T-cell (primary cell): Measurements from ENCODE around the gene MYO1D. TPM values are rescaled to one million over a fixed set of nuclear protein-coding genes. Genes with fewer than 3 reads are reported as not detected.

ENCODE experiments used
- ATAC-seq, 4 experiments: fragments of 200-7000 bp in 3 of 4; fragments of 150-1000 bp in 1 of 4; cut with Tn5 transposase; replicated peaks in 1 of 4; 1 replicate in 3 of 4; 2 replicates in 1 of 4; pipeline ENCODE4 v1.10.0; 2021; ENCODE audit warnings: moderate library complexity in 3 of 4, mild to moderate bottlenecking in 2 of 4, moderate number of reproducible peaks in 1 of 4
- CTCF ChIA-PET, 2 donors: fragments of 300-600 bp; sonication (Branson Sonifier 250); formaldehyde crosslinking; loops; one replicate each; lab custom pipeline; 2022; ENCODE audit warnings: antibody characterized with exemption in 2 of 2; lab: Charles Lee
- POLR2A ChIA-PET, 2 donors: fragments of 300-600 bp; sonication (Branson Sonifier 250); formaldehyde crosslinking; loops; one replicate each; lab custom pipeline; 2022; ENCODE audit warnings: antibody characterized with exemption in 2 of 2; lab: Charles Lee
- DNase-seq, 35 experiments: peaks; one replicate each; pipeline versions ENCODE4 v3.0.0 to v3.0.0-alpha.2; 2013 to 2023
- H3K27ac ChIP-seq: one replicate; pipeline ENCODE4 v1.5.1; 2013; ENCODE audit warnings: low read length
- H3K27me3 ChIP-seq, 2 experiments: replicated peaks in 1 of 2; 1 replicate in 1 of 2; 2 replicates in 1 of 2; pipeline versions ENCODE4 v1.6.1 to v1.7.0; 2013; ENCODE audit warnings: low read length in 1 of 2, mixed read lengths in 1 of 2; ENCODE audit not compliant: control insufficient read depth in 2 of 2, insufficient read depth in 2 of 2; ENCODE audit errors: extremely low read depth in 1 of 2
- H3K36me3 ChIP-seq, 2 donors: 1 replicate in 1 of 2; 2 replicates in 1 of 2; pipeline versions ENCODE4 v1.6.1 to v1.7.0; 2013; ENCODE audit warnings: low read length in 1 of 2; ENCODE audit not compliant: control insufficient read depth in 2 of 2, insufficient read depth in 1 of 2; ENCODE audit errors: extremely low read depth in 1 of 2
- H3K4me1 ChIP-seq, 2 experiments: 1 replicate in 1 of 2; 2 replicates in 1 of 2; pipeline versions ENCODE4 v1.6.1 to v1.7.0; 2013; ENCODE audit warnings: low read length in 2 of 2, mixed read lengths in 1 of 2; ENCODE audit not compliant: insufficient read depth in 2 of 2, control insufficient read depth in 1 of 2; ENCODE audit errors: extremely low read depth in 1 of 2
- H3K4me3 ChIP-seq, 2 donors: 1 replicate in 1 of 2; 2 replicates in 1 of 2; pipeline versions ENCODE4 v1.5.1 to v1.7.0; 2013; ENCODE audit warnings: mild to moderate bottlenecking in 2 of 2, low read length in 1 of 2, moderate library complexity in 1 of 2; ENCODE audit not compliant: control insufficient read depth in 1 of 2; ENCODE audit errors: extremely low read depth in 1 of 2
- H3K9me3 ChIP-seq: 2 replicates; pipeline ENCODE4 v1.7.0; 2013
- H3K27ac Mint-ChIP-seq, 2 donors: one replicate each; pipeline ENCODE4 v1.8.0; 2020 to 2021; ENCODE audit warnings: mild to moderate bottlenecking in 2 of 2, mixed read lengths in 2 of 2
- H3K27me3 Mint-ChIP-seq, 2 donors: one replicate each; pipeline ENCODE4 v1.8.0; 2021 to 2022; ENCODE audit warnings: mixed read lengths in 2 of 2
- H3K36me3 Mint-ChIP-seq: one replicate; pipeline ENCODE4 v1.8.0; 2021; ENCODE audit warnings: mixed read lengths
- H3K4me1 Mint-ChIP-seq, 3 donors: one replicate each; pipeline ENCODE4 v1.8.0; 2020 to 2022; ENCODE audit warnings: mixed read lengths in 3 of 3, mild to moderate bottlenecking in 1 of 3
- H3K4me3 Mint-ChIP-seq, 3 donors: one replicate each; pipeline ENCODE4 v1.8.0; 2020 to 2022; ENCODE audit warnings: mild to moderate bottlenecking in 3 of 3, mixed read lengths in 3 of 3, moderate library complexity in 3 of 3
- H3K9me3 Mint-ChIP-seq, 3 donors: one replicate each; pipeline ENCODE4 v1.8.0; 2020 to 2022; ENCODE audit warnings: mixed read lengths in 3 of 3
- WGBS: methylation state at CpG from one replicate; pipeline ENCODE4 v1.1.5; 2013; ENCODE audit warnings: missing lambda C conversion rate; ENCODE audit not compliant: insufficient coverage; 5-methylcytosine and 5-hydroxymethylcytosine counted together
- total RNA-seq, 35 experiments: library from RNA in 6 of 35; stranded (reverse) in 6 of 35; fragments of 120-200 nt in 1 of 35; gene quantifications; one replicate each; pipeline versions ENCODE4 v1.2.1 to v1.2.4 and lab custom pipeline; 2013 to 2026

The MYO1D gene
- total RNA-seq, 5 donors from 2014 or later (not counting 1 experiment from before 2014, with no cell fraction given), result 8.3 to 11.1 (median 9.5) TPM

- Histone ChIP-seq H3K36me3 (no peaks in the 10 kb centered on the region), H3K27me3 (no peaks in the 10 kb centered on the region), H3K4me1 (no peaks in the 10 kb centered on the region), H3K4me3 (no peak overlapping the region), H3K9me3 (no peaks in the 10 kb centered on the region), H3K27ac (no peak overlapping the region)
- CTCF ChIA-PET, result no interaction called here
- DNase-seq (no peak), ATAC-seq (no peak)
- POLR2A ChIA-PET, result no interaction called here
- Mint-ChIP-seq H3K27me3 (peaks cover 0 to 3% of the 10 kb centered on the region in 2 donors), H3K4me3 (no peak overlapping the region), H3K9me3 (no peaks in the 10 kb centered on the region), H3K4me1 (peaks cover 0 to 2% (median 0%) of the 10 kb centered on the region in 3 donors), H3K36me3 (peaks cover 4% of the 10 kb centered on the region), H3K27ac (no peak overlapping the region)
- WGBS, result 79% methylated on average over 2 of the region's 3 CpGs
These were observed 61.5 kb downstream of the MYO1D start for GRCh38 chr17:32815460-32815859.

GRCh38 chr17:32814836-32815235 lies 62.1 kb downstream of the MYO1D start:
- H3K4me1 ChIP-seq, result no peaks in the 10 kb centered on the region
- no peaks in the 10 kb centered on the region for H3K36me3 ChIP-seq
- ATAC-seq (no peak), DNase-seq (no peak)
- Mint-ChIP-seq H3K27me3 (no peaks in the 10 kb centered on the region), H3K27ac (no peak overlapping the region), H3K9me3 (no peaks in the 10 kb centered on the region), H3K4me1 (peaks cover 0 to 5% (median 3%) of the 10 kb centered on the region in 3 donors), H3K36me3 (peaks cover 6% of the 10 kb centered on the region), H3K4me3 (no peak overlapping the region)
- ChIA-PET POLR2A (no interaction called here), CTCF (no interaction called here)
- H3K9me3 ChIP-seq, result no peaks in the 10 kb centered on the region
- H3K27me3 ChIP-seq, result no peaks in the 10 kb centered on the region
- no peak overlapping the region for H3K27ac ChIP-seq
- 94% methylated on average over 5 of the region's 7 CpGs for WGBS
- H3K4me3 ChIP-seq, result no peak overlapping the region

GRCh38 chr17:32813021-32813420 lies 63.9 kb downstream of the MYO1D start:
- Histone ChIP-seq H3K27me3 (no peaks in the 10 kb centered on the region), H3K9me3 (no peaks in the 10 kb centered on the region), H3K4me3 (no peak overlapping the region), H3K27ac (no peak overlapping the region), H3K4me1 (no peaks in the 10 kb centered on the region), H3K36me3 (no peaks in the 10 kb centered on the region)
- Mint-ChIP-seq H3K27me3 (no peaks in the 10 kb centered on the region), H3K27ac (no peak overlapping the region), H3K4me1 (peaks cover 0 to 7% (median 5%) of the 10 kb centered on the region in 3 donors), H3K4me3 (no peak overlapping the region), H3K36me3 (peaks cover 8% of the 10 kb centered on the region), H3K9me3 (no peaks in the 10 kb centered on the region)
- WGBS, result 92% methylated on average over 2 of the region's 3 CpGs
- no peak for ATAC-seq
- ChIA-PET POLR2A (no interaction called here), CTCF (no interaction called here)
- DNase-seq, result no peak

- Mint-ChIP-seq H3K4me1 (peaks cover 0 to 9% (median 7%) of the 10 kb centered on the region in 3 donors), H3K27ac (no peak overlapping the region), H3K9me3 (no peaks in the 10 kb centered on the region), H3K27me3 (no peaks in the 10 kb centered on the region), H3K4me3 (no peak overlapping the region), H3K36me3 (peaks cover 8% of the 10 kb centered on the region)
- H3K36me3 ChIP-seq, result no peaks in the 10 kb centered on the region
- no peak overlapping the region for H3K4me3 ChIP-seq
- no peaks in the 10 kb centered on the region for H3K4me1 ChIP-seq
- DNase-seq, result no peak
- no peak overlapping the region for H3K27ac ChIP-seq
- ChIA-PET POLR2A (no interaction called here), CTCF (no interaction called here)
- no peaks in the 10 kb centered on the region for H3K9me3 ChIP-seq
- ATAC-seq, result no peak
- H3K27me3 ChIP-seq, result no peaks in the 10 kb centered on the region
- WGBS, result no CpG with 5 or more reads among the region's 5 CpGs
These were observed 66.2 kb downstream of the MYO1D start for GRCh38 chr17:32810690-32811089.

- peaks cover 8% of the 10 kb centered on the region for H3K36me3 Mint-ChIP-seq
- no peaks in the 10 kb centered on the region for H3K9me3 Mint-ChIP-seq
- Histone ChIP-seq H3K4me1 (no peaks in the 10 kb centered on the region), H3K4me3 (no peak overlapping the region), H3K27me3 (no peaks in the 10 kb centered on the region), H3K27ac (no peak overlapping the region), H3K9me3 (no peaks in the 10 kb centered on the region), H3K36me3 (no peaks in the 10 kb centered on the region)
- ATAC-seq, result no peak
- ChIA-PET POLR2A (no interaction called here), CTCF (interaction anchor here in 1 of 2 donors (1.5 kb wide), 1 partner anchor 24 kb away, joined by 4 read pairs; no protein-coding TSS in a partner anchor)
- H3K4me1 Mint-ChIP-seq, result peaks cover 0 to 9% (median 4%) of the 10 kb centered on the region in 3 donors
- H3K4me3 Mint-ChIP-seq, result no peak overlapping the region
- WGBS, result 88% methylated on average over 1 of the region's 3 CpGs
- peaks cover 0 to 1% of the 10 kb centered on the region in 2 donors for H3K27me3 Mint-ChIP-seq
- no peak overlapping the region for H3K27ac Mint-ChIP-seq
- no peak for DNase-seq
These were observed 69.3 kb downstream of the MYO1D start for GRCh38 chr17:32807577-32807976.

GRCh38 chr17:32806646-32807045 lies 70.3 kb downstream of the MYO1D start:
- H3K9me3 ChIP-seq, result no peaks in the 10 kb centered on the region
- no peaks in the 10 kb centered on the region for H3K9me3 Mint-ChIP-seq
- no peak overlapping the region for H3K27ac ChIP-seq
- no peak overlapping the region for H3K4me3 Mint-ChIP-seq
- no peaks in the 10 kb centered on the region for H3K27me3 ChIP-seq
- no peaks in the 10 kb centered on the region for H3K4me1 ChIP-seq
- ATAC-seq, result no peak
- no peak for DNase-seq
- no peak overlapping the region for H3K27ac Mint-ChIP-seq
- H3K4me3 ChIP-seq, result no peak overlapping the region
- H3K36me3 ChIP-seq, result no peaks in the 10 kb centered on the region
- WGBS, result no CpG with 5 or more reads among the region's 2 CpGs
- ChIA-PET POLR2A (no interaction called here), CTCF (no interaction called here)
- H3K36me3 Mint-ChIP-seq, result peaks cover 4% of the 10 kb centered on the region
- H3K27me3 Mint-ChIP-seq, result peaks cover 0 to 1% of the 10 kb centered on the region in 2 donors
- H3K4me1 Mint-ChIP-seq, result peaks cover 0 to 9% (median 4%) of the 10 kb centered on the region in 3 donors
